ENCODE data around the gene MNAT1. TPM values are rescaled to one million over a fixed set of nuclear protein-coding genes. Genes with fewer than 3 reads are reported as not detected.
"Not testable (repeated sequence)": the region's sequence is repeated elsewhere in the genome, so short reads cannot be mapped to it uniquely, and the experiment has no call there.

The MNAT1 gene
- total and polyA plus RNA-seq, 12 donors = 13.9 to 35.3 (median 27.2) TPM

GRCh38 chr14:60882219-60882618, 147.7 kb downstream of the MNAT1 start:
- intact Hi-C loops (cut with DNase I) = no loop called here
- 95 to 100% methylated on average over 1 of the region's 1 CpG for WGBS, 2 donors
- H3K27ac ChIP-seq = no peak overlapping the region
- TF ChIP-seq CTCF (IDR thresholded peaks at IDR 0.05) = no peak
- no peak overlapping the region for H3K4me3 ChIP-seq
- no peak for DNase-seq
- H3K27me3 ChIP-seq = no peaks in the 10 kb centered on the region
- no peaks in the 10 kb centered on the region for H3K4me1 ChIP-seq
- ATAC-seq = no peak
- H3K36me3 ChIP-seq = peaks cover 0 to 49% (median 6%) of the 10 kb centered on the region in 9 donors
- peaks cover 0 to 42% (median 15%) of the 10 kb centered on the region in 11 donors for H3K9me3 ChIP-seq

DNA sequence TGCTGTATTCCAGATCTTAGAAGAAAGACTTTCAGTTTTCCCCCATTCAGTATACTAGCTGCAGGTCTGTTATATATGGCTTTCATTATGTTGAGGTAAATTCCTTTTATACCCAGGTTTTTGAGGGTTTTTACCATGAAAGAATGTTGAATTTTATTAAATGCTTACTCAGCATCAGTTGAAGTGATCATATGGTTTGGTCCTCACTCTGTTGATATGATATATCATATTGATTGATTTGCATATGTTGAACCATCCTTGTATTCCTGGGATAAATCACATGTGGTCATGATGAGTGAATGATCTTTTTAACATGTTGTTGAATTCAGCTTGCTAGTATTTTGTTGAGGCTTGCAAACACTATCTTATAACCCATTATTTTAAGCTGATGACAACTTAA, 149.6 kb downstream of the MNAT1 start:
- H3K4me3 ChIP-seq = no peak overlapping the region
- intact Hi-C loops (cut with DNase I) = no loop called here
- H3K4me1 ChIP-seq = no peaks in the 10 kb centered on the region
- peaks cover 0 to 45% (median 15%) of the 10 kb centered on the region in 11 donors for H3K9me3 ChIP-seq
- H3K27me3 ChIP-seq = no peaks in the 10 kb centered on the region
- TF ChIP-seq CTCF (IDR thresholded peaks at IDR 0.05) = no peak
- ATAC-seq (no peak), DNase-seq (no peak)
- no peak overlapping the region for H3K27ac ChIP-seq
- H3K36me3 ChIP-seq = peaks cover 0 to 49% (median 6%) of the 10 kb centered on the region in 9 donors

DNA sequence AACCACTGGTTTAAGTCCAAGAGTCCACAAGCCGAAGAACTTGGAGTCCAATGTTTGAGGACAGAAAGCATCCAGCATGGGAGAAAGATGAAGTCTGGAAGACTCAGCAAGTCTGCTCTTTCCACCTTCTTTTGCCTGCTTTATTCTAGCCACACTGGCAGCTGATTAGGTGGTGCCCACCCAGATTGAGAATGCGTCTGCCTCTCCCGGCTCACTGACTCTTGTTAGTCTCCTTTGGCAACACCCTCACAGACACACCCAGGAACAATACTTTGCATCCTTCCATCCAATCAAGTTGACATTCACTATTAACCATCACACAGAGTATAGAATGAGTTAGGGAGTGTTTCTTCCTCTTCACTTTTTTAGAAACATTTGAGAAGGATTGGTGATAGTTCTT, 156.1 kb downstream of the MNAT1 start:
- WGBS, 2 donors = 90 to 94% methylated on average over 3 of the region's 3 CpGs
- ATAC-seq; intact Hi-C loops (cut with DNase I): not testable (repeated sequence)

GRCh38 chr14:60893911-60894310, 159.3 kb downstream of the MNAT1 start:
- peaks cover 0 to 2% (median 0%) of the 10 kb centered on the region in 11 donors for H3K9me3 ChIP-seq
- no peak for TF ChIP-seq CTCF (IDR thresholded peaks at IDR 0.05)
- H3K4me1 ChIP-seq = no peaks in the 10 kb centered on the region
- ATAC-seq = no peak
- intact Hi-C loops (cut with DNase I) = no loop called here
- H3K27me3 ChIP-seq = no peaks in the 10 kb centered on the region
- no peak for DNase-seq
- WGBS, 2 donors = 93 to 94% methylated on average over 3 of the region's 3 CpGs
- H3K4me3 ChIP-seq = no peak overlapping the region
- no peaks in the 10 kb centered on the region for H3K36me3 ChIP-seq
- no peak overlapping the region for H3K27ac ChIP-seq

More for the DNA sequence above, 156.1 kb downstream of the MNAT1 start:
- DNase-seq, H3K4me3 ChIP-seq, H3K27me3 ChIP-seq, H3K4me1 ChIP-seq, H3K36me3 ChIP-seq, H3K27ac ChIP-seq: not testable (repeated sequence)
- peaks cover 0 to 11% (median 0%) of the 10 kb centered on the region in 11 donors for H3K9me3 ChIP-seq

DNA sequence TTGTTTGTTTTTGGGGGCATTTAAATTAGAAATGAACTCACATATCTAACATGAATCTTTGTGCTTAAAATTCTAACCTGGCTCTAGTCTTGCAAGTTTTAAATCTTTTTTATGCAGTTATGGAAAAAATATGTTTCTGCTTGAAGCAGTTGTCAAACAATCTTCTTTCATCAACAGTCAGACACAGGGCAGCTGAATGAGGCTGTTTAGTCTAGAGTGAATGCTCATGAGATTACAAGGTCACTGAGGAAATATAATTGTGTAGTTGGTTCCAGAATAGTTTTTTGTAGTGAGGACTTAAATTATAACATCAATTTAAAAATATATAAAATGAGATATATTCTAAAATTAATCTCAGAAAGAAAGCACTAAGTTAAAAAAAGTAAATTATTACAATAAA, 169.8 kb downstream of the MNAT1 start:
- ATAC-seq (no peak), DNase-seq (no peak)
- Histone ChIP-seq H3K4me1 (peaks cover 0 to 9% (median 0%) of the 10 kb centered on the region in 9 donors), H3K36me3 (no peaks in the 10 kb centered on the region), H3K4me3 (no peak overlapping the region), H3K9me3 (peaks cover 0 to 10% (median 0%) of the 10 kb centered on the region in 11 donors), H3K27ac (no peak overlapping the region), H3K27me3 (no peaks in the 10 kb centered on the region)
- intact Hi-C loops (cut with DNase I) = no loop called here
- TF ChIP-seq CTCF (IDR thresholded peaks at IDR 0.05) = no peak

Data from heart right ventricle (tissue), 16 donors.